ENCODE measurements around the gene IMPACT.

DNA sequence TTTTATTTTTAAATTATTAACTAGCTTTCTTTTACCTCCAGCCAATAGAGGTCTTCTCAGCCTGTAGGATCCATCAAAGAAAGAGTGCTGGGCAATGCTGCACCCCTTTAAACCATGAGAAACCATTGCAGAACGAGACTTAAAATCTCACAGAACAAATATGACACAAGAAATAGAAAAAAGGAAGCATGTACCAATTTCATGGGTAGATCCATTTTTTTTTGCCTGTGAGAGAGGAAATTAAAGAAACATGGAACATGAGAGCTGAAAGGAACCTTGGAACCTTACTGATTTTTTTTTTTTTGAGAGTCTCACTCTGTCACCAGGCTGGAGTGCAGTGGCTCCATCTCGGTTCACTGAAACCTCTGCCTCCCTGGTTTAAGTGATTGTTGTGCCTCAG lies 47.9 kb downstream of the IMPACT start:
- TF ChIP-seq POLR2AphosphoS5 (IDR thresholded peaks at IDR 0.05; ENCODE audit: low read depth, low read length): no peak
- TF ChIP-seq SIN3A (IDR thresholded peaks at IDR 0.05; ENCODE audit: borderline replicate concordance, insufficient read depth, low read length): no peak
- no peak for TF ChIP-seq TAF1 (IDR thresholded peaks at IDR 0.05; ENCODE audit: borderline replicate concordance, insufficient read depth, low read length)
- TF ChIP-seq, protein P1, sequence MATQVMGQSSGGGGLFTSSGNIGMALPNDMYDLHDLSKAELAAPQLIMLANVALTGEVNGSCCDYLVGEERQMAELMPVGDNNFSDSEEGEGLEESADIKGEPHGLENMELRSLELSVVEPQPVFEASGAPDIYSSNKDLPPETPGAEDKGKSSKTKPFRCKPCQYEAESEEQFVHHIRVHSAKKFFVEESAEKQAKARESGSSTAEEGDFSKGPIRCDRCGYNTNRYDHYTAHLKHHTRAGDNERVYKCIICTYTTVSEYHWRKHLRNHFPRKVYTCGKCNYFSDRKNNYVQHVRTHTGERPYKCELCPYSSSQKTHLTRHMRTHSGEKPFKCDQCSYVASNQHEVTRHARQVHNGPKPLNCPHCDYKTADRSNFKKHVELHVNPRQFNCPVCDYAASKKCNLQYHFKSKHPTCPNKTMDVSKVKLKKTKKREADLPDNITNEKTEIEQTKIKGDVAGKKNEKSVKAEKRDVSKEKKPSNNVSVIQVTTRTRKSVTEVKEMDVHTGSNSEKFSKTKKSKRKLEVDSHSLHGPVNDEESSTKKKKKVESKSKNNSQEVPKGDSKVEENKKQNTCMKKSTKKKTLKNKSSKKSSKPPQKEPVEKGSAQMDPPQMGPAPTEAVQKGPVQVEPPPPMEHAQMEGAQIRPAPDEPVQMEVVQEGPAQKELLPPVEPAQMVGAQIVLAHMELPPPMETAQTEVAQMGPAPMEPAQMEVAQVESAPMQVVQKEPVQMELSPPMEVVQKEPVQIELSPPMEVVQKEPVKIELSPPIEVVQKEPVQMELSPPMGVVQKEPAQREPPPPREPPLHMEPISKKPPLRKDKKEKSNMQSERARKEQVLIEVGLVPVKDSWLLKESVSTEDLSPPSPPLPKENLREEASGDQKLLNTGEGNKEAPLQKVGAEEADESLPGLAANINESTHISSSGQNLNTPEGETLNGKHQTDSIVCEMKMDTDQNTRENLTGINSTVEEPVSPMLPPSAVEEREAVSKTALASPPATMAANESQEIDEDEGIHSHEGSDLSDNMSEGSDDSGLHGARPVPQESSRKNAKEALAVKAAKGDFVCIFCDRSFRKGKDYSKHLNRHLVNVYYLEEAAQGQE (IDR thresholded peaks at IDR 0.05; ENCODE audit: insufficient read depth in 1 of 2, low read depth in 2 of 2, low read length in 2 of 2): no peak
